ENCODE measurements around the gene HPS3.
"Not testable (repeated sequence)": the region's sequence is repeated elsewhere in the genome, so short reads cannot be mapped to it uniquely, and the experiment has no call there.

Gene HPS3

DNA sequence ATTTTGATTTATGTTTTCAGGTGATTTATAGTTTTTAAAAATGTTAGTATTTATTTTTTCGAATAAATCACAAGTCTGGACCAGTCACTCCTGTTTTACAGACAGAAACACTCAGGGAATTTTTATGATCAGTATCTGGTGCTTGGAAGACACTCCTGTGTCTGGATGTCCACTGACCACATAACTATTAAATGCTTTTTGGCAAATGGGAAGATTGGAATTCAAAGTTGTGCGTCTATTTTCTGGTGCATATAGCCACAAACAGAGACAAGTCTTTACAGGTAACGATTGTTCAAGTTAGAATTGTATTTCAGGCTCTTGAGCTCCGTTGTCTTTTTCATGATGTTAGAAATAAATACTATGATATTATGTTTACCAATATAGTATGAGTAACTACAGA is 80.0 kb downstream of the HPS3 start:
- Histone ChIP-seq H3K9me3 (ENCODE audit: low read length) (no peaks in the 10 kb centered on the region), H2AFZ (ENCODE audit: low read depth, low read length) (no peak overlapping the region), H3K27me3 (ENCODE audit: insufficient read depth, low read length) (no peaks in the 10 kb centered on the region), H3K4me1 (ENCODE audit: insufficient read depth, low read length) (peaks cover under 1% of the 10 kb centered on the region), H3K4me3 (ENCODE audit: low read length) (no peak overlapping the region), H3K36me3 (ENCODE audit: insufficient read depth, low read length) (peaks cover 4% of the 10 kb centered on the region)

DNA sequence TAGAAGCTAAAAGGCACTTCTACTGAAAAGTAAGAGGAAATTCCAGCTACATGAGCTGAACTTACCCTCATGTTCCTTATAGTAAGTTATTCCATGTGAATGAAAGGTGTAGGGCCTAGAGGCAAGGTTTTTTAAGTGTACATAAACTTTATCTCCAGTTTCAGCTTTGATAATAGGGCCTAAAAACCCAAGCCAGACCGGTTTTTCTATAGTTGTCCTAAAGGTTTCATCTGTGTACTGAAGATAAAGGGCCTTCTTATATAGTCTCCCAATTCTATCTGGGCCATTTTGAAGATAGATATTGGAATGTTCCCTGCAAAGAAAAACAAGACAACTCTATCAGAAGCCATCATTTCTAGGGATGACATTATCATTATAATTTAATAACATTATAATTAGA is 82.9 kb downstream of the HPS3 start:
- Histone ChIP-seq H2AFZ (ENCODE audit: low read depth, low read length) (no peak overlapping the region), H3K36me3 (ENCODE audit: insufficient read depth, low read length) (no peaks in the 10 kb centered on the region), H3K27me3 (ENCODE audit: insufficient read depth, low read length) (no peaks in the 10 kb centered on the region), H3K4me3 (ENCODE audit: low read length) (no peak overlapping the region), H3K4me1 (ENCODE audit: insufficient read depth, low read length) (peaks cover 20% of the 10 kb centered on the region), H3K9me3 (ENCODE audit: low read length) (no peaks in the 10 kb centered on the region)

DNA sequence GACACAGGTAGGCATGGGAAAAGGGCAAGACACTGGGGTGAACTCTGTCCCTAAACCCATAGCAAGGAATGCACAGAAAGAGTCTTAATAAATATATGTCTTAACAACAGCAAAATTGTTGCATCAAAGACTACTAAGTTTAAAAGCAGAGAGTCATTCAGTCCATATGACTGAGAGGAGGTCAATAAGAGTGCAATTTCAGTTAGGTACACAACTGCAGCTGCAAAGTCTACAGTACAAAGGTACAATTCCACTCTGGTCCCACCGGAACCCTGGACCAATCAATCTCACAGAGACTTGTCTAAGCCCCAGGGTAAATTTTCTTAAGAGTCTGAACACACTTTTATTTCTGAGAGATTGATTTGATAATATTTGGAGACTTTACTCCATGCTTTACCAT is 85.3 kb downstream of the HPS3 start:
- Histone ChIP-seq H3K36me3 (ENCODE audit: insufficient read depth, low read length) (no peaks in the 10 kb centered on the region), H3K4me1 (ENCODE audit: insufficient read depth, low read length) (peaks cover 20% of the 10 kb centered on the region), H3K27me3 (ENCODE audit: insufficient read depth, low read length) (no peaks in the 10 kb centered on the region), H2AFZ (ENCODE audit: low read depth, low read length) (no peak overlapping the region), H3K9me3 (ENCODE audit: low read length) (no peaks in the 10 kb centered on the region), H3K4me3 (ENCODE audit: low read length) (no peak overlapping the region)

DNA sequence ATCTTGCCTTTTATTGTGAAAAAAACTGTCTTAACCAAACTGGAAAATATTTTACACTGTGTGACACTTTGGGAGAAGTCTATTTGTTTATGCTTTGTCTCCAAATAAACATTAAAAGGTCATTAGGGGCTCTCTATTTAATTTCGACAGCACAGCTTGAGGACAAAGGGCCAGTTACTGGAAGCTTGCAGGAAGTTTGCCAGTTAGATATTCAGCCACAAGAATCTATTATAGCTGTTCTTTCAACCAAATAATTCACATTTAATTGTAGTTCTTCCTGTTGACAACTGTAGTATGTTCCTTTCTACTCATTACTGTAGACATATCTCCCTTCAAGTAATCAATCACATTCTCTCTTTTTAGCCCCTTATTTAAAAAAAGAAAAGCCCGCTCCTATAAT is 86.1 kb downstream of the HPS3 start:
- no peak overlapping the region for H3K4me3 ChIP-seq (ENCODE audit: low read length)
- no peaks in the 10 kb centered on the region for H3K9me3 ChIP-seq (ENCODE audit: low read length)
- H2AFZ ChIP-seq (ENCODE audit: low read depth, low read length) = peak overlapping the region; percentile 76
- no peaks in the 10 kb centered on the region for H3K27me3 ChIP-seq (ENCODE audit: insufficient read depth, low read length)
- peaks cover 20% of the 10 kb centered on the region for H3K4me1 ChIP-seq (ENCODE audit: insufficient read depth, low read length)
- no peaks in the 10 kb centered on the region for H3K36me3 ChIP-seq (ENCODE audit: insufficient read depth, low read length)

DNA sequence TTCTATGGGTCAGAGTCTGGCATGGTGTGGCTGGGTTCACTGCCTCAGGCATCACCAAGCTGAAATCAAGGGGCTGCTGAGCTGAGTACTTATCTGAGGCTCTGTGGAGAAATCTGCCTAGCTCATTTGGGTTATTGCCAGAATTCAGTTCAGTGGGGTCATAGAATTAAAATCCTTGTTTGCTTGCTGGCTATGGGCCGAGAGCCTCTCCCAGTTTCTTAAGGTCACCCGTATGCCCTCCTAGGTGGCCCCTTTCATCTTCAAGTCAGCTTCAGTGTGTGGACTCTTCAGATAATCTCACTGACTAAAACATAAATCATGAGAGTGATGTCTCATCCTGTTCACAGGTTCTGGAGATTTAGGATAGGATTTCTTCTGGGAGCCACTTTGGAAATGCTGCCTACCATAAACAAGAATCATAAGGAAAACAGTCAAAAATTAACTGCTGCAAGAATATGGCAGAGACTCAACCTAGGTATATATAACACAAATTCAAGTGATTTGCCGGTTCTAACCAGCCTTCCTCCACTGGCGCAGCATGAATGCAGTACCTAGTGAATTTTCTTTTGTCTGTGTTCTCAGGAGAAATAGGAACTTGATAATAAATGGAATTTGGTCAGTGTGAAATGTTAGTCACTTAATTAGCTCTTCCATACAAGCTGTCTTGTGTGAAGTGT is 86.9 kb downstream of the HPS3 start:
- Histone ChIP-seq H3K4me1 (ENCODE audit: insufficient read depth, low read length) (peaks cover 29% of the 10 kb centered on the region), H3K36me3 (ENCODE audit: insufficient read depth, low read length) (no peaks in the 10 kb centered on the region), H3K4me3 (ENCODE audit: low read length) (no peak overlapping the region), H3K9me3 (ENCODE audit: low read length) (no peaks in the 10 kb centered on the region), H2AFZ (ENCODE audit: low read depth, low read length) (no peak overlapping the region), H3K27me3 (ENCODE audit: insufficient read depth, low read length) (no peaks in the 10 kb centered on the region)

DNA sequence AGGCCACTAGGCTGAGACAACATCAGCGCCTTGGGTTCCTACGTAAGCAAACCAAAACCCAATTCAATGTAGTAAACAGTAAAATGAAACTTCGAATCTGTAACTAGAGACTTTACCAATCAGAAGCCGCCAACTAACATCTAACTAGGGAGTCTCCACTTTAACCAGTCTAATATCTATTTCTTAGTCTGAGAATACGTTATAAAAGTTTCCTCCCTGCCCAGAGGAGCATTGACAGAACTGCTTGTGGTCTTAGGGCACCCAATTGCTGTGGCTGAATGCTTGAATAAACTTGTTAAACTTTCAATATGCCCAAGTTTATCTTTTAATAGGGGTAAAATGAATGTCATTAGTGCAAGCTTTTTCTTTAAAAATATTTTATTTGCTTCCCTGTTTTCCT is 87.9 kb downstream of the HPS3 start:
- Histone ChIP-seq H3K36me3 (ENCODE audit: insufficient read depth, low read length) (no peaks in the 10 kb centered on the region), H3K27me3 (ENCODE audit: insufficient read depth, low read length) (no peaks in the 10 kb centered on the region), H3K4me1 (ENCODE audit: insufficient read depth, low read length) (peaks cover 38% of the 10 kb centered on the region), H2AFZ (ENCODE audit: low read depth, low read length) (no peak overlapping the region), H3K9me3 (ENCODE audit: low read length) (no peaks in the 10 kb centered on the region), H3K4me3 (ENCODE audit: low read length) (no peak overlapping the region)

DNA sequence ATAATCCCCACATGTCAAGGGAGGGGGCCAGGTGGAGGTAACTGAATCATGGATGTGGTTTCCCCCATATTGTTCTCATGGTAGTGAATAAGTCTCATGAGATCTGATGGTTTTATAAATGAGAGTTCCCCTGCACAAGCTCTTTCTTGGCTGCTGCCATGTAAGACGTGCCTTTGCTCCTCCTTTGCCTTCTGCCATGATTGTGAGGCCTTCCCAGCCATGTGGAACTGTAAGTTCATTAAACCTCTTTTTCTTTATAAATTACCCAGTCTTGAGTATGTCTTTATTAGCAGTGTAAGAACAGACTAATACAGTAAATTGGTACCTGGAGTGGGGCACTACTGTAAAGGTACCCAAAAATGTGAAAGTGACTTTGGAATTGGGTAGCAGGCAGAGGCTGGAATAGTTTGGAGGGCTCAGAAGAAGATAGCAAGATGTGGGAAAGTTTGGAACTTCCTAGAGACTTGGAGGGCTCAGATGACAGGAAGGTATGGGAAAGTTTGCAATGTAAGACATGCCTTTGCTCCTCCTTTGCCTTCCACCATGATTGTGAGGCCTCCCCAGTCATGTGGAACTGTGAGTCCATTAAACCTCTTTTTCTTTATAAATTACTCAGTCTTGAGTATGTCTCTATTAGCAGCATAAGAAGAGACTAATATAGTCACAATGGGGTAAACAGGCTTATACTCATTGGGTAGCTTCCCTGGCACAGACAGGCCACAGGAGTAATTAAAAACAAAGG is 90.1 kb downstream of the HPS3 start:
- H3K4me1 ChIP-seq (ENCODE audit: insufficient read depth, low read length) = peaks cover 38% of the 10 kb centered on the region
- H3K4me3 ChIP-seq (ENCODE audit: low read length); H2AFZ ChIP-seq (ENCODE audit: low read depth, low read length); H3K9me3 ChIP-seq (ENCODE audit: low read length); H3K36me3 ChIP-seq (ENCODE audit: insufficient read depth, low read length); H3K27me3 ChIP-seq (ENCODE audit: insufficient read depth, low read length): not testable (repeated sequence)

DNA sequence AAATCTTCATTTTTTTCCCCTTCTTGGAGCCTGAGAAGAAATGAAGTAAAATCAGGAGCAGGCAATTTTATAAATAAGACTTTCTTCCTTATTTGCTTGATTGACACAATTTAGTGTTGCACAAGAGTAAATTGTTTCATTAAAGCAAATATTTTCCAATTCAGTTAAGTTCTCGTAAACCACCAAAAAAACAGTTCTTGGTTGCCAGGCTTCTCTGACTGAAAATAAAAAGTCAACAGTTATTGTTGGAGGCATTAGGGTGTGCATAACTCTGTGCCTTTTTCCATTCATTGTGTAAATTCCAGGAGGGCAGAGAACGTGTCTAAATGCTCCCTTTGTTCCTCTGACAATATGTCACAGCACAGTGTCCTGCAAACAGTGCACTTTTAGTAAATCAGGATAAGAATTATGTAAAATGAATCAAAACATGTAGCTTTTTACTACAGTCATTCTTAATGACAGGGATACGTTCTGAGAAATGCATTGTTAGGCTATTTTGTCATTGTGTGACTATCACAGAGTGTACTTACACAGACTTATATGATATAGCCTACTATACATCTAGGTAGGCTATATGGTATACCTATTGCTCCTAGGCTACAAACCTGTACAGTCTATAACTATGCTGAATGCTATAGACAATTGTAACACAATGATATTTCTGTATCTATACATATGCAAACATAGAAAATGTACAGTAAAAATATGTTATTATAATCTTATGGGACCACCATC is 92.5 kb downstream of the HPS3 start, which contains the start of gene CP:
TSS of gene CP (minus strand) at position 47 of the 735 bp plus-strand sequence. CDS start at position 10, 37 bp downstream.
- Histone ChIP-seq H2AFZ (ENCODE audit: low read depth, low read length) (peak within 1 kb of the TSS; percentile 21), H3K9me3 (ENCODE audit: low read length) (no peaks in the 10 kb centered on the region), H3K4me1 (ENCODE audit: insufficient read depth, low read length) (peaks cover 37% of the 10 kb centered on the region), H3K36me3 (ENCODE audit: insufficient read depth, low read length) (no peaks in the 10 kb centered on the region), H3K27me3 (ENCODE audit: insufficient read depth, low read length) (no peaks in the 10 kb centered on the region), H3K4me3 (ENCODE audit: low read length) (peak within 1 kb of the TSS; percentile 46)
